ENCODE measurements around the gene GMDS. TPM values are rescaled to one million over a fixed set of nuclear protein-coding genes. Genes with fewer than 3 reads are reported as not detected.

The GMDS gene
- total RNA-seq, 1 donor from 2014 or later: 27.0 TPM

DNA sequence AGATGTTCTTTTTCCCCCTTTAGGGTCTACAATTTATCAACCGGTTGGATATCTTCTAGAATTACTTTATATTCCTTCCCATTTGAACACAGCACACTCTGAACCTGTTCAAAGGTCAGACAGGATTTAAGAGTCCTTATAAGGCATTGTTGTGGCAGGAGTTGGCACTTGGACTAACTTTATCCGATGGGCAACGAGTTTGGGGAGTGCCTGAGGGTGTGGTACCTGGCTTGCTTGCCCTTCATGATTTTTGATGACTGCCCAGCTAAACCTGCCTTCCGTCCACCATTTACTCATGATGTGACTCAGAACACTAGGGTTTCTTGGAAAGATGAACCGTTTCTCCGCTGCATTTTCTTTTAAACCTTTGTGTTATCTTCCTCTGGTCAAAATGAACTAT is 350.5 kb downstream of the GMDS start:
- DNase-seq (ENCODE audit: low read depth): no peak
- H3K4me3 ChIP-seq (ENCODE audit: low read depth, low read length): no peak overlapping the region
- no peaks in the 10 kb centered on the region for H3K36me3 ChIP-seq (ENCODE audit: control insufficient read depth, insufficient read depth, low read length)
- no peaks in the 10 kb centered on the region for H3K27me3 ChIP-seq (ENCODE audit: control insufficient read depth, insufficient read depth, low read length)
- TF ChIP-seq, protein P1, sequence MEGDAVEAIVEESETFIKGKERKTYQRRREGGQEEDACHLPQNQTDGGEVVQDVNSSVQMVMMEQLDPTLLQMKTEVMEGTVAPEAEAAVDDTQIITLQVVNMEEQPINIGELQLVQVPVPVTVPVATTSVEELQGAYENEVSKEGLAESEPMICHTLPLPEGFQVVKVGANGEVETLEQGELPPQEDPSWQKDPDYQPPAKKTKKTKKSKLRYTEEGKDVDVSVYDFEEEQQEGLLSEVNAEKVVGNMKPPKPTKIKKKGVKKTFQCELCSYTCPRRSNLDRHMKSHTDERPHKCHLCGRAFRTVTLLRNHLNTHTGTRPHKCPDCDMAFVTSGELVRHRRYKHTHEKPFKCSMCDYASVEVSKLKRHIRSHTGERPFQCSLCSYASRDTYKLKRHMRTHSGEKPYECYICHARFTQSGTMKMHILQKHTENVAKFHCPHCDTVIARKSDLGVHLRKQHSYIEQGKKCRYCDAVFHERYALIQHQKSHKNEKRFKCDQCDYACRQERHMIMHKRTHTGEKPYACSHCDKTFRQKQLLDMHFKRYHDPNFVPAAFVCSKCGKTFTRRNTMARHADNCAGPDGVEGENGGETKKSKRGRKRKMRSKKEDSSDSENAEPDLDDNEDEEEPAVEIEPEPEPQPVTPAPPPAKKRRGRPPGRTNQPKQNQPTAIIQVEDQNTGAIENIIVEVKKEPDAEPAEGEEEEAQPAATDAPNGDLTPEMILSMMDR (IDR thresholded peaks at IDR 0.05; ENCODE audit: insufficient read depth, low read length, poor library complexity, severe bottlenecking): no peak

DNA sequence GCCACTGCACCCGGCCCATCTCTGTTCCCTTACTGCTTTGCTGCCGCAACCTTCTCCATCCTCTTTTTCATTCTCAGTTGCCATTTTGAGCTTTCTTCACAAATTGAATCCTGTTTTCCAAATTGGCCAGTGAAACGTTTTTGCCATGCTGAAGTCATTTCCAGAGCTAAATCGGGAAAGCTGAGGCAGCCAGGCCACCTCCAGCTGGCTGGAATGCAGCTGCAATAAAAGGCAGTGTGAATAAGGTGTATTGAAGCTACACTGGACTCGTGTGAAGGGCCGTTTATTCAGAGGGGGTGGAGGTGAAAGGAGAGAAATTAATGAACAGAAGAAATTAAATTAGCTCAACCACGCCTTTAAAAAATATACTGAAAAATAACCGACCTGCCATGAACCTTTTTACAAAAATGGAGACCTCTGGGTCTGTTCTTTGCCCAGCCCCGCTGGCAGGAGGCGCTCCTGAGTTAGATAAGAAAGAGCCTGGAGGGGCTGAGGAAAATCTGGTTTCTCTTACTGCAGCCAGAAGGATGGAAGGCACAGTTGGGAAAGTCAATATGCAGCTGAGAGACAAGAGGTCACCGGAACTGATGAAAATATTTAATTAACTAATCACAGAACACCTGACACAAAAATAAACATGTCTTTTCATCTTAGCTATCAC is 351.8 kb downstream of the GMDS start:
- Histone ChIP-seq H3K27me3 (ENCODE audit: control insufficient read depth, insufficient read depth, low read length) (no peaks in the 10 kb centered on the region), H3K36me3 (ENCODE audit: control insufficient read depth, insufficient read depth, low read length) (no peaks in the 10 kb centered on the region), H3K4me3 (ENCODE audit: low read depth, low read length) (no peak overlapping the region)
- no peak for DNase-seq (ENCODE audit: low read depth)
- TF ChIP-seq, protein P1 (IDR thresholded peaks at IDR 0.05; ENCODE audit: insufficient read depth, low read length, poor library complexity, severe bottlenecking): peak; percentile 15

DNA sequence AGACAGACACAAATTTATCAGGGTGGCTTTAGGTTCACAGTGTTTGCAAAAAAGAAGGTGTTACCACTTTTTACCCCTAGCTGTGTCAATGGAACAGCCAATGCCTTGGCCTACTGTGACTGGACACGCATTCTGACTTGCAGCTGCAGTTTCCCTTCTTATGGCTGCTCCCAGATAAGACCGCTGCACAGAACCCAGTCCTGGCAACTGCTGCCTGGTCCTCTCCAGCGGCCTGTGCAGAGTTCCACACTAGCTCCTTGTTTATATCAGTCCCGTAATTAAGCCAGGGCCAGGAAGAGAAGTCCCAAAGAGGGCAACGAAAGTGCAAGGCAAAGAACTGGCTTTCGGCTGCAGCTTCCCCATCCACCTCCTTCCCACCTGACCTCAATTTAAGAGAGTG is 352.7 kb downstream of the GMDS start:
- H3K4me3 ChIP-seq (ENCODE audit: low read depth, low read length): no peak overlapping the region
- H3K36me3 ChIP-seq (ENCODE audit: control insufficient read depth, insufficient read depth, low read length): no peaks in the 10 kb centered on the region
- DNase-seq (ENCODE audit: low read depth): no peak
- TF ChIP-seq, protein P1 (IDR thresholded peaks at IDR 0.05; ENCODE audit: insufficient read depth, low read length, poor library complexity, severe bottlenecking): no peak
- no peaks in the 10 kb centered on the region for H3K27me3 ChIP-seq (ENCODE audit: control insufficient read depth, insufficient read depth, low read length)

DNA sequence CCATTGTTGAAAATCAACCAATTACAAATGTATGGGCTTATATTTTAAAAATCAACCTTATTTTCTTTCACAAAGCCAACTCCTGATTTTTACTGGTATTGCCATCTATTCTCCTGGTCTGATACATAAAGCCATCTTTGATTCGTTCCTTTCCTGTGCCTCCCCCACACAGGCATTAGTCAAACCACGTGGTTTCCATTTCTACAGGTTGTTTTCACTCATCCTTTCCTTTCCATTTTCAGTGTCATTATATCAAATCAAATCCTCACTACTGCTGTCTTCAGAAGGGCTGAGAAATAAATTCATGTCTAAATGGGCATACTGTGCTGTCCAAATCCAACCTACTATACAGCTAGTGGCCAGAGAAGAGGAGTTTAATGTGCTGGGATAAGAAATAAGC is 354.4 kb downstream of the GMDS start:
- Histone ChIP-seq H3K27me3 (ENCODE audit: control insufficient read depth, insufficient read depth, low read length) (no peaks in the 10 kb centered on the region), H3K36me3 (ENCODE audit: control insufficient read depth, insufficient read depth, low read length) (no peaks in the 10 kb centered on the region), H3K4me3 (ENCODE audit: low read depth, low read length) (no peak overlapping the region)
- DNase-seq (ENCODE audit: low read depth): no peak
- TF ChIP-seq, protein P1 (IDR thresholded peaks at IDR 0.05; ENCODE audit: insufficient read depth, low read length, poor library complexity, severe bottlenecking): no peak

DNA sequence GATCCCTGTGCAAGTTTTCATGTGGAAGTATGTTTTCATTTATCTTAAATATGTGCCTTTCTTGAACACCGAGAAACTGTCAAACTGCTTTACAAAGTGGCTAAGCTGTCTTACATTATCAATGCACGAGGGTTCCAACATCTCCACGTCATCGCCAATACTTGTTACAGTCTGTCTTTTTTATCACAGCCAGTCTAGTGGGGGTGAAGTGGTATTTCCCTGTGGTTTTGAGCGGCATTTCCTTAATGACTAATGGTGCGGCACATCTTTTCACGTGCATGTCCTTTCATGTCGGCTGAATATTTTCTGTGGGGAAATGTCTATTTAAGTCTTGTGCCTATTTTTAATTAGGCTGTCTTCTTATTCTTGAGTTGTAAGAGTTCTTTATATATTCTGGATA is 355.3 kb downstream of the GMDS start:
- DNase-seq (ENCODE audit: low read depth): no peak
- Histone ChIP-seq H3K36me3 (ENCODE audit: control insufficient read depth, insufficient read depth, low read length) (no peaks in the 10 kb centered on the region), H3K4me3 (ENCODE audit: low read depth, low read length) (no peak overlapping the region), H3K27me3 (ENCODE audit: control insufficient read depth, insufficient read depth, low read length) (no peaks in the 10 kb centered on the region)
- TF ChIP-seq, protein P1 (IDR thresholded peaks at IDR 0.05; ENCODE audit: insufficient read depth, low read length, poor library complexity, severe bottlenecking): no peak

DNA sequence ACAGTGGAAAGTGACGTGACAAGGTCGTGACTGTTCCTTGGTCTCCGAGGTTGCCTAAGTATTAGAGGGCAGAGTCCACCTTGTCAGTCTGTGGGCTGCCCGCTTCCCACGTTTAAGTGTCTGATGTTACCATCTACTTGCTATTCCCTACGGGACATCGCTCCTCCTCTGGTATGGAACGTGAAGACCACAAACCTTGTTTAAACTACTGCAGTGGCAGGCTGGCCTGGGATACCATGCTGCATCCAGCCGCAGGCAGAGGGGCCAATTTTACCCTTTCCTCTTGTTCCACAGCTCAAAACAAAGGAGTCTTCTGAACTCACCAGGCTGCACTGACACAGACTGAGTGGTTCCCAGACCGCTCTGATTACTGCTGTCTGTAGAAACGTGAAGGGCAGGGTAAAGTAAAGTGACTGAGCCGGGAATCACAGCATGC is 359.8 kb downstream of the GMDS start:
- no peak for DNase-seq (ENCODE audit: low read depth)
- Histone ChIP-seq H3K4me3 (ENCODE audit: low read depth, low read length) (no peak overlapping the region), H3K27me3 (ENCODE audit: control insufficient read depth, insufficient read depth, low read length) (no peaks in the 10 kb centered on the region), H3K36me3 (ENCODE audit: control insufficient read depth, insufficient read depth, low read length) (no peaks in the 10 kb centered on the region)
- TF ChIP-seq, protein P1 (IDR thresholded peaks at IDR 0.05; ENCODE audit: insufficient read depth, low read length, poor library complexity, severe bottlenecking): no peak

Data from kidney epithelial cell (primary cell).